SU-DHL-6 (cell line): Measurements from ENCODE around the gene CNTNAP5.

ENCODE experiments used
- H2AFZ ChIP-seq: fragments of 200-600 bp; sonication (generic); 2 replicates; pipeline ENCODE4 v1.6.1; 2014; ENCODE audit warnings: low read depth, mild to moderate bottlenecking, moderate library complexity, mixed read lengths, antibody characterized with exemption, low read length; ENCODE audit not compliant: severe bottlenecking
- H3F3A ChIP-seq: fragments of 200-600 bp; shearing (Covaris generic); 2 replicates; pipeline ENCODE4 v1.6.0; 2016; ENCODE audit warnings: antibody characterized with exemption, mild to moderate bottlenecking; ENCODE audit not compliant: insufficient read depth
- H3K27ac ChIP-seq: fragments of 200-600 bp; sonication (generic); 2 replicates; pipeline ENCODE4 v1.5.1; 2016; ENCODE audit warnings: low read depth, mild to moderate bottlenecking, low read length, moderate library complexity, mixed read lengths
- H3K27me3 ChIP-seq: fragments of 200-600 bp; sonication (generic), shearing (Covaris generic); 2 replicates; pipeline ENCODE4 v1.6.0; 2014; ENCODE audit warnings: mild to moderate bottlenecking, low read length
- H3K36me3 ChIP-seq: fragments of 200-600 bp; sonication (generic); 2 replicates; pipeline ENCODE4 v1.6.1; 2014; ENCODE audit warnings: mild to moderate bottlenecking, low read length, mixed read lengths
- H3K4me2 ChIP-seq: fragments of 300-600, 200-600 bp; shearing (Covaris generic), sonication (generic); 2 replicates; pipeline ENCODE4 v1.6.0; 2014; ENCODE audit warnings: low read length, low read depth, mild to moderate bottlenecking; ENCODE audit not compliant: poor library complexity, severe bottlenecking
- H3K4me3 ChIP-seq: fragments of 200-600 bp; sonication (generic); 2 replicates; pipeline ENCODE4 v1.5.1; 2014; ENCODE audit warnings: antibody characterized with exemption, low read length, mild to moderate bottlenecking, mixed read lengths; ENCODE audit not compliant: insufficient read depth, poor library complexity, severe bottlenecking
- H3K79me2 ChIP-seq: fragments of 200-600 bp; sonication (generic); 2 replicates; pipeline ENCODE4 v1.6.1; 2014; ENCODE audit warnings: mild to moderate bottlenecking, low read length, moderate library complexity; ENCODE audit not compliant: insufficient read depth
- H3K9ac ChIP-seq: fragments of 200-600 bp; sonication (generic); 2 replicates; pipeline ENCODE4 v1.7.0; 2014; ENCODE audit warnings: mild to moderate bottlenecking, low read length
- H3K9me2 ChIP-seq: fragments of 200-600 bp; sonication (generic); replicated peaks from 2 replicates; pipeline ENCODE4 v1.6.1; 2014; ENCODE audit warnings: low read length; ENCODE audit not compliant: insufficient read depth
- H3K9me3 ChIP-seq: fragments of 200-600 bp; sonication (generic); 2 replicates; pipeline ENCODE4 v1.6.1; 2014; ENCODE audit warnings: low read length, mixed read lengths; ENCODE audit not compliant: insufficient read depth
- H4K20me1 ChIP-seq: fragments of 200-600 bp; sonication (generic); 2 replicates; pipeline ENCODE4 v1.6.1; 2014; ENCODE audit warnings: low read depth, mild to moderate bottlenecking, antibody characterized with exemption, low read length, moderate library complexity, mixed read lengths
- CTCF ChIP-seq: fragments of 200-600 bp; sonication (generic); IDR thresholded peaks from one replicate; pipeline ENCODE4 v1.5.1; 2017; ENCODE audit warnings: antibody characterized with exemption, mild to moderate bottlenecking, low read length, moderate library complexity; ENCODE audit not compliant: insufficient read depth, poor library complexity, severe bottlenecking
- EZH2phosphoT487 ChIP-seq: fragments of 200-600 bp; sonication (generic), shearing (Covaris generic); conservative IDR thresholded peaks from 2 replicates; pipeline ENCODE4 v1.6.1; 2018; ENCODE audit warnings: mild to moderate bottlenecking, antibody characterized with exemption, low read length, moderate library complexity, mixed read lengths

Gene CNTNAP5

GRCh38 chr2:124570872-124571271 lies 545.8 kb downstream of the CNTNAP5 start:
- Histone ChIP-seq H3F3A (no peaks in the 10 kb centered on the region), H3K27ac (no peak overlapping the region), H3K9me2 (no peaks in the 10 kb centered on the region), H3K27me3 (no peaks in the 10 kb centered on the region), H3K36me3 (no peaks in the 10 kb centered on the region), H3K4me2 (no peak overlapping the region), H3K79me2 (no peaks in the 10 kb centered on the region), H3K4me3 (no peak overlapping the region), H2AFZ (no peak overlapping the region), H3K9ac (no peak overlapping the region), H3K9me3 (no peaks in the 10 kb centered on the region), H4K20me1 (no peaks in the 10 kb centered on the region)
- TF ChIP-seq EZH2phosphoT487 (no peak), CTCF (no peak)

- no peaks in the 10 kb centered on the region for H3K79me2 ChIP-seq
- no peaks in the 10 kb centered on the region for H3K36me3 ChIP-seq
- H3K27ac ChIP-seq, result no peak overlapping the region
- H3K9me2 ChIP-seq, result no peaks in the 10 kb centered on the region
- no peaks in the 10 kb centered on the region for H3K9me3 ChIP-seq
- no peaks in the 10 kb centered on the region for H3K27me3 ChIP-seq
- no peak overlapping the region for H3K9ac ChIP-seq
- H3F3A ChIP-seq, result no peaks in the 10 kb centered on the region
- no peaks in the 10 kb centered on the region for H4K20me1 ChIP-seq
- TF ChIP-seq CTCF (no peak), EZH2phosphoT487 (no peak)
- H3K4me3 ChIP-seq, result no peak overlapping the region
- no peak overlapping the region for H3K4me2 ChIP-seq
- H2AFZ ChIP-seq, result no peak overlapping the region
Measured at GRCh38 chr2:124571836-124572235, 546.7 kb downstream of the CNTNAP5 start.

- no peak for TF ChIP-seq EZH2phosphoT487
- TF ChIP-seq CTCF, result no peak
- Histone ChIP-seq H3K4me3 (no peak overlapping the region), H3K27ac (no peak overlapping the region), H4K20me1 (no peaks in the 10 kb centered on the region), H3K9ac (no peak overlapping the region), H3K9me2 (no peaks in the 10 kb centered on the region), H2AFZ (no peak overlapping the region), H3K36me3 (no peaks in the 10 kb centered on the region), H3K4me2 (no peak overlapping the region), H3K9me3 (no peaks in the 10 kb centered on the region), H3K27me3 (no peaks in the 10 kb centered on the region), H3F3A (no peaks in the 10 kb centered on the region), H3K79me2 (no peaks in the 10 kb centered on the region)
Measured at GRCh38 chr2:124572934-124573634, 548.0 kb downstream of the CNTNAP5 start.
